GM15510 (cell line): ENCODE measurements around the gene ITSN1.

Experiments
- POLR2A ChIP-seq: IDR thresholded peaks from 3 replicates; pipeline ENCODE4 v1.6.1; 2011; ENCODE audit warnings: borderline replicate concordance; ENCODE audit not compliant: insufficient read length; ENCODE audit errors: extremely low read depth

ITSN1 gene

DNA sequence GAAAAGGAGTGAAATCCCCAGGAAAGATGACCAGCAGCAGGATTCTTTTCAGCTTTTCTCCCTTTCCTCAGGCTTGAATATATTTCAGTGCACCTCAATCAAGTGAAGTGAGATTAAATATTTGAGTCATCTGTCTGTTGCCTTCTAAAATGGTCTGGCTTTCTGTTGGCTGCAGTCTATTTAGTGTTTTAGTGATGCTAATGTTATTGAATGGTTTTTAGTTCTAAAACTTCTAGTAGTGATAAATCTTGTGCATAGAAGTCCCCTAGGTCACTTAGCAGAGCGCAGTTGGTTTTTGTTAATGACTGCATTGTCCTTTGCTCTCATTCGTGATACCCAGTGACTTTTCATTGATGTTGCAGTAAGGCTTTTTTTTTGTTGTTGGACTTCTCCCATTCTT is 53.5 kb downstream of the ITSN1 start:
- TF ChIP-seq POLR2A = no peak

DNA sequence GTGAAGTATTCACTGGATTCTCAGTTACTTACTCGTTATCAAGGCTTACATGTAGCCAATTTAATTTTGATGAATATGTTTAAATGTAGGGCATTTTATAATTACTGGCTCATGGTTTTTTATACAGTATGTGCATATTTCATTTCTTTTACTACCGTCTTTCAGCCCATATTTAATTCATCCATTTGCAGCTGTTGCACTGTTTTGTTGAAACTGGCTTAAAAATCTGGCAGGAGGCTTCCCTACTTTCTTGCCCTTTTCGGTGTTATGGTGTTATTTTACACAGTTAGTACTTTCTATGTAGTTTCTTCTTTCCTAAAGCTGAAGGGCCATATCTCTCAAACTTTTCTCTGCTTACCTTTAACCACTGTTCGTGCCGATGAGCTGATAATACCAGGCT is 54.2 kb downstream of the ITSN1 start:
- no peak for TF ChIP-seq POLR2A

DNA sequence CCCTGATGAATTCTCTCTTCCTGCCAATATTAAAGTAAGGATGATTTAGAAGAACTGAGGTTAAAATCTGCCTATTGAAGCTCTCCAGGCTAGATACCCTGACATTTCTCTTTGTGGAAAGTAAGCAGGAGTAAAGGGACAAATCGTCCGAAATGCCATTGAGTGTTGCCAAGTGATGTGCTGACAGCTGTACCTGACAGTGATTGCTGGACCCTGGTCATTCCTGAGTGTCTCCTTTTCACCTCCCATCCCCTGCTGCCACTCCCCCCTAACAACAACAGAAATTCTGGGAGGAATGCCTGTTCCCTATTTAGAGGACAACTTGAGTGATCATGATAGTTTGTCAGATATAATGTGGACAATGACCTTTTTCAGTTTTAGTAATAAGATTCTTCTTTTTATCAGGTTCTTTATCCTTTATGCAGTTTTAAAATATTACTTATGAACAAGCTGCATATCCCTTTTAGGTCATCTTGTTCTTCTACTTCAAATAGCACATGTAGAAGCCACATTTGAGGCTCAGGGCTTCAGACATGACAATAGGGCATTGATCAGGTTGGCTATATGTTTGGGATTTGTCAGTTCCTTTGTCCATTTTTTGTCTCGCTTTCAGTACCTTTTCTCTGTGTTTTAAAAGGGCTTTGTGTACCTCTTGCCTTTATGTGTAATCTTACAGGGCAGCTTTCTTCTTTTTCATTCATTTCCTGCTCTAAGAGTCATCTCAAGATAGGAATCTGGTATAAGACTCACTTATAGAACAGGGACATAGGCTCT is 56.0 kb downstream of the ITSN1 start:
- no peak for TF ChIP-seq POLR2A

DNA sequence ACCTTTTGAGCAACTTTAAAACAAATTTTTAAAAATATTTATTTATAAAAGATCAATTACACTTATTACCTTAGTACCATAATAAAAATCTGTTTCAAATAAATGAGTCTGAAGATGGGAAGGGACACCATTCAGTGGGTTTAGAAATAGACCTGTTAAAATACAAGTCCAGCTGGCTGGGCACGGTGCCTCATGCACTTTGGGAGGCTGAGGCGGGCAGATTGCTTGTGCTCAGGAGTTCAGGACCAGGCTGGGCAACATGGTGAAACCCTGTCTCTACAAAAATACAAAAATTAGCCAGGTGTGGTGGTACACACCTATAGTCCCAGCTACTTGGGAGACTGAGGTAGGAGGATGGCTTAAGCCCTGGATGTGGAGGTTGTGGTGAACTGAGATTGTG is 57.0 kb downstream of the ITSN1 start:
- TF ChIP-seq POLR2A = no peak

DNA sequence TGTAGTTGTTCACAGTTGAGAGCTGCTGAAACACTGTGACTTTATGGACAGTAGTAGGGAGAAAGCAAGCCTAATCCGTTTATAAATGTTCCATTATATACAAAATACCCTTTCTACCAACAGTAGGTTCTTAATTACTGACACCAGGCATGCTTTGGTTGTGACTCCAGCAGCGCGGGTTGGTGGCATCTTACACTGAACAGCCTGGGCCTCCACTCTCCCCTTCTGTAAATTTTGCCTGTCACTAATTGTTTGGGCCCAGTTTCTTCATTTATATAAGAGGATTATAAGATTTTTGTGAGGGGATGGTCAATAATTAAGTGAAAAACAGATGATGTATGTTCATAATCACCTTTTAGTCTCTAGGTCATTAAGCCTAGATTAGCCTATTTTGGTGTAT is 58.2 kb downstream of the ITSN1 start:
- no peak for TF ChIP-seq POLR2A

DNA sequence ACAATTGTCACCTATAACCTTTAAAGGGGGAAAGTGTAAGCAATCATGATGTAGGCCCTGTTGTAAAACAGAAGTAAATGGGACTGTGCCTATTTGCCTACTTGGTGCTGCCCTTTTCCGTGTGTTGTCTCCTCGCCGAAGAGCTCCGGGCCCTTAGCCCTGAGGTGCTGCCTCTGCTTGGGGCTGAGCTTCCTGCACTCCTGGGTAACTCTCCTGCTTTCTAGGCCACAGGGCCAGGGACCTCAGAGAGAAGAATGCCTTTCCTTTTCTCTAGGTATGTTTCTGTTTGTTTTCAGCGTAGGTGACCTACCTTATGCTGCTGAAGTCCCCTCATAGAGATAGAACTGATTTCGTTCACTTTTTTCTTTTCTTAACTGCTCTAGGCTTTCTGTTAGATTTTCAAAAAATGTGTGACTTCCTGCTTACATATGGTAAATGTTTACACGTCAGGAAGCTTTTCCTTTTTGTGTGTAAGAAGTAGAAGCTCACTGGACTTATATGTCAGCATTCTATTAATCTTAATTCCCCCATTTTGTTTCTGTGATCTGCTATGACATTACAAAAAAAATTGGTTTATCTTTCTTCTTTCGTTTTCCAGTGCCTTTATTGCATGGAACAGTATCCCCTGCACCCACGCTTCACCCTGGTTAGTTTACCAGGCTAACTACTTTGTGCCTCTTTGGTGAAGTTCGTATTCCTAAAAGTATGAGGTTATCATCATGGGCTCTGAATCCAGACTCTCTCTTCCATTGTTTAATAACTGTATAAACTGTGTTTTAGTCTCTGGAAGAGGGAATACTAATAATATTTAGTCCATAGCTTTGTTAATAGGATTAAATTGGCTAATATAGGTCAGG is 61.7 kb downstream of the ITSN1 start:
- TF ChIP-seq POLR2A = no peak

DNA sequence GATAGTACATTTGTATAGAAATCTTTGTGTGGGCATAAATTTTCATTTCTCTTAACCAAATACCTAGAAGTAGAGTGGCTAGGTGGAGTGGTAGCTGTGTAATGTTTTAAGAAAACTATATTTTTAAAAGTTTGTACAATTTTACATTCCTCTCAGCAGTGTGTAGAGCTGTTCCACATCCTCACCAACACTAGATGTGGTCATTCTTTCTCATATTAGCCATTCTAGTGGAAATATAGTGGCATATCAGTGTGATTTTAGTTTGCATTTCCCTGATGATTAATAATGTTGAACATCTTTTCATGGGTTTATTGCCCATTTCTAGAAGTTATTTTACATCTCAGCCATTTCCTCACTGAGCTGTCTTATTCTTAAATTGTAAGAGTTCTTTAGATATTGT is 65.5 kb downstream of the ITSN1 start:
- no peak for TF ChIP-seq POLR2A

DNA sequence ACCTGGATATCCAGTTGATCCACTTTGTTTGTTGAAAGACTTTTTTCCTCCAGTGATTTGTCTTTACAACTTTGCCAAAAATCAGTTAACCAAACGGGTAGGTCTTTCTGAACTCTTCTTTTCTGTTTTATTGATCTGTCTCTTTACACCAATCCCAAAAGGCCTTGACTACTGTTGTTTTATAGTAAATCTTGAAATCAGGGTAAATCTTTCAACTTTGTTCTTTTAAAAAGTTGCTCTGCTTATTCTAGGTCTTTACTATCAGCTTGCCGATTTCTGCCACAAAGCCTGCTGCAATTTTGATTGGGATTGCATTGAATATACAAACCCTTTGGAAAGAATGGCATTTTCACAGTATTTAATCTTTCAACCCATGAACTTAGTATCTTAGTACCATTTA is 66.6 kb downstream of the ITSN1 start:
- no peak for TF ChIP-seq POLR2A

DNA sequence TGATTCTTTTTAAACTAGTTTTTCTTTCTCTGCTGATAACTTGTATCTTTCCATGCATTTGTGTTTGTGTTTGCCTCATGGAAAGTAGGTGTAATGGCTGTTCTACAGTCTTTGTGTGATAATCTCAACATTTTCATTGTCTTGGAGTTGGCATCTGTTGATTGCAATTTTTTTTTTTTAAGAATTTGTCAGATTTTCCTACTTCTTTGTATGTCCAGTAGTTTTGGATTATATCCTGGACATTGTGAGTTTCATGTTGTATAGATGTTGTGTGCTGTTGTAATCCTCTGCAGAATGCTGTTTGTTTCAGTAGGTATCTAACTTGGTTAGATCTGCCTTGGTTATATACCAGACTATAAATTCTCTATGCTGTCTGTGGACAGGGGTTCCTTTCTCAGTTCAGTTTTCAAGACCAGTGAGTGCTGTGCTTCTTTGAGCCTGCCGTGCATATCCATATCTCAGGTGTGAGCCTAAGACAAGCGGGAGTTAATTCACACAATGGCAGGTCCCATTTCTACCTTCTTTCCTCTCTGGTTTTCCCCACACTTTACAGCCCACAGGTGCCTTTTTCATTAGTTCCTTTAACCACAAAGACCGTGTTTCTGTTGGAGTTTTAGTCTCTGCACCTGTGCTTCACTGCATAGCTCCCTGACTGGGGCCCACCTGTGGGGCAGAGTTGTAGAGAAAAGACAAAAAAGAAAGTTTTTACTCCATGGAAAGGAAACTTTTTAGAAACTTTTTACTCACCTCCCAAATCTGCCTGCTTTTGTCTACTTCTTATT is 69.9 kb downstream of the ITSN1 start:
- no peak for TF ChIP-seq POLR2A

DNA sequence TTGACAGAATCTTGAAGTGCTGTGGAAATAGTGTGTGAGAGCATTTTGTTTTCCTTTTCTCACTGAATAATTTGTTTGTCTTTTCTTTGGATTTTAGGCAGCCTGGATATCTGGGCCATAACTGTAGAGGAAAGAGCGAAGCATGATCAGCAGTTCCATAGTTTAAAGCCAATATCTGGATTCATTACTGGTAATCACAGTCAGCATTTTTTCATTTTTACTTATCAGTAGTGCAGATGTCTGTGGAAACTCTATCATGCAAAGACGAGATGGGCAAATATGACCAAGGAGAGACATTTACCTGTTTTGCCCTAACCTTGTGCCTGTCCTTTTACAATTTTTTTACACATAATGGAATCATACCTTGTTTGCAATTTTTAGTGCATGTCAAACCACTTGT is 78.8 kb downstream of the ITSN1 start:
- TF ChIP-seq POLR2A = no peak

DNA sequence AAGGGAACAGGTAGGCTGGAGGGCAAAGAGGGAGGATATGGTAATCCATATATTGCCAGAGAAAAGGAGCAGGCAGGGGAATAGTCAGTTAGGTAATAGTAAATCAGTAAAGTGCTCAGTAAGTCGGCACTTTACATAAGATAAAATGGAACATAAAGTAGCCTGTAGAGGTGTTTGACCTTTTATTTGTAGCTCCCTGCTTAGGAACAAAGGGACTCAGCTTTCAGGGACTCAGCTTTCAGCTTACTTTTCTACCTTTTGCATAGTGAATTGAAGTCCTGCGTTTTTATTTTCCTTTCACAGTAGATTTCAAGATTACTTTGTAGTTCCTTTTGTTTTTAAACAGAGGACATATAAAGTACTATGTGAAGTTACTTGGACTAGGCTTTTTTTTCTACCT is 87.3 kb downstream of the ITSN1 start:
- TF ChIP-seq POLR2A = no peak

DNA sequence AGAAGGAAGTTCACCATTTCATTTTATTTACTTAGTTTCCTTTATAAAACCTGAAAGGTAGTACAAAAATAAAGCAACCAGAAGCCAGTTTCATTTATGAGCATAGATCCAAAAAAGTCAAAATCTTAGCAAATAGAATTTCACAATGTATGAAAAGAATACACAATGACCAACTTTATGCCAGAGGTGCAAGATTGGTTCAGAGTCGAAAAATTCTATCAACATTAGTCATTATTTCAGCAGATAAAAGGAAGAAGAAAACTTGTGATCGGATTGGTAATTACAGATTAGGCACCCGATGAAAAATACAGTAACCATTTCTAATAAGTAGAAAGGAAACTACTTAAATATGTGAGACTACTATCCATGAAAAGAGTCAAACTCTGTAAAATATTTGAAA is 89.1 kb downstream of the ITSN1 start:
- no peak for TF ChIP-seq POLR2A

DNA sequence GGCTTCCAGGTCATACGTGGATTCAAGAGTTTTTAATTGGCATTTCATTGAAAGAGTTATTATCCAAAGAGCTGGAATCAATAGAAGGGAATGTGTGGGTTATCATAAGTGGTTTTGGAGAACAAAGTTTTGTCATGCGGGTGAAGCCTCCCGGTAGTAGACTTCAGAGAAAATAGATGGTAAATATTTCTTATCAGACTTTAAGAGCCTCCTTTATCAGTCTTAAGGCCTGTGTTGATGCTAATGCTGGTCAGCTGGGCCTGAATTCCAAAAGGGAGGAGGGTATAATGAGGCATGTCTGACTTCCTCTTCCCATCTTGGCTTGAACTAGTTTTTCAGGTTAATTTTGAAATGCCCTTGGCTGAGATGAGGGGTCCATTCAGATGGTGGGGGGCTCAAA is 89.7 kb downstream of the ITSN1 start:
- no peak for TF ChIP-seq POLR2A

DNA sequence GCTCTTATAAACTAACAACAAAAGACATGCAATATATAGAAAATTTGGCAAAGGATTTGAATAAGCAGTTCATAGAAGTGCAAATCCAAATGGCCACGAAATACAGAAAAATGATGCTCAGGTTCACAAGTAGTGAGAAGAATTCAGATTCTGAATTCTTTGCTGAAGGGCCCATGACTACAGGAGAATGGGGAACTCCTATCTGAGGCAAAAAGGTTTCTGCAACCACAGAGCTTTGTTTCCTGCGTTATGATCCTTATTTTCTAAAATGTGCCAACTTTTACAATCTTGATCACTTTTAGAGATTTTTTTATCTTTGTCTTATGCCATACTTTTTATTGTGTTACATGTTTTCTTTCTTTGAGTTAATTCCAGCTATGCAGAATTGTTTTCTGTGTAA is 91.3 kb downstream of the ITSN1 start:
- TF ChIP-seq POLR2A = no peak

DNA sequence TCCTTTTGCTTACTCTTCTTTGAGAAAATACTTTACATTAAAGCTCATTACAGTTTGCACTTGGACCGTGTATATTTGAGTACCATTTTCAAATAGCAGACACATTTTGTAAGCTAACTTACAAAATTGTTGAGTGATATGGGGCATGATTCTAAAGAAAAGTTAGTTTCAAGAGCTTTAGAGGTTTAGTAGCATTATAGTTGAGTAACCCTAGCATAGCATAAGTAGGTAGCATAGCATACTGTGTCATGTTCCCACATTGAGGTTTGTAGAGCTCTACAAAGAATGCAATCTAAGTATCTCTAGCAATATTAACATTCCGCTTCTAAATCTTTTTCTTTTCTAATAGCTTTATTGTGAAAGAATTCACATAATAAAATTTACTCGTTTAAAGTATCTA is 92.0 kb downstream of the ITSN1 start:
- no peak for TF ChIP-seq POLR2A
